Neural progenitor cell (in vitro differentiated cells): Measurements from ENCODE around the gene BCL10. TPM values are rescaled to one million over a fixed set of nuclear protein-coding genes. Genes with fewer than 3 reads are reported as not detected.

Source experiments
- DNase-seq: peaks from one replicate; pipeline ENCODE4 v3.0.0-alpha.2; 2016; ENCODE audit warnings: low spot score
- H2AFZ ChIP-seq: fragments of 200-600 bp; sonication (generic); replicated peaks from 2 replicates; pipeline ENCODE4 v1.6.1; 2016; ENCODE audit warnings: antibody characterized with exemption
- H3F3A ChIP-seq: fragments of 200-600 bp; sonication (generic); 2 replicates; pipeline ENCODE4 v1.6.1; 2016; ENCODE audit warnings: antibody characterized with exemption, low read depth
- H3K27ac ChIP-seq: fragments of 200-600 bp; sonication (generic); 2 replicates; pipeline ENCODE4 v1.5.1; 2016; ENCODE audit warnings: mild to moderate bottlenecking
- H3K27me3 ChIP-seq: fragments of 200-600 bp; sonication (generic); 2 replicates; pipeline ENCODE4 v1.6.1; 2016; ENCODE audit warnings: mild to moderate bottlenecking, moderate library complexity
- H3K36me3 ChIP-seq: fragments of 200-600 bp; sonication (generic); 2 replicates; pipeline ENCODE4 v1.5.1; 2016
- H3K4me1 ChIP-seq: fragments of 200-600 bp; sonication (generic); 2 replicates; pipeline ENCODE4 v1.6.1; 2016; ENCODE audit warnings: mixed run types
- H3K4me2 ChIP-seq: fragments of 200-600 bp; sonication (generic); 2 replicates; pipeline ENCODE4 v1.6.1; 2016
- H3K4me3 ChIP-seq: fragments of 200-600 bp; sonication (generic); 2 replicates; pipeline ENCODE4 v1.5.1; 2016
- H3K79me2 ChIP-seq: fragments of 200-600 bp; sonication (generic); 2 replicates; pipeline ENCODE4 v1.6.1; 2016; ENCODE audit warnings: low read depth
- H3K9ac ChIP-seq: fragments of 200-600 bp; sonication (generic); 2 replicates; pipeline ENCODE4 v1.6.1; 2016
- H3K9me3 ChIP-seq: fragments of 200-600 bp; sonication (generic); 2 replicates; pipeline ENCODE4 v1.5.1; 2016; ENCODE audit warnings: low read depth
- H4K20me1 ChIP-seq: fragments of 200-600 bp; sonication (generic); 2 replicates; pipeline ENCODE4 v1.6.1; 2016; ENCODE audit warnings: low read depth
- H3K27ac Mint-ChIP-seq: 3 replicates; pipeline ENCODE4 v1.8.0; 2021; ENCODE audit warnings: mixed read lengths
- H3K27me3 Mint-ChIP-seq: 2 replicates; pipeline ENCODE4 v1.8.0; 2022; ENCODE audit warnings: low read depth, mild to moderate bottlenecking, inconsistent platforms, moderate library complexity, mixed read lengths; ENCODE audit not compliant: insufficient read depth
- H3K36me3 Mint-ChIP-seq: 3 replicates; pipeline ENCODE4 v1.8.0; 2021; ENCODE audit warnings: mixed read lengths
- H3K4me1 Mint-ChIP-seq: 3 replicates; pipeline ENCODE4 v1.8.0; 2021; ENCODE audit warnings: mixed read lengths
- H3K4me3 Mint-ChIP-seq: 3 replicates; pipeline ENCODE4 v1.8.0; 2021; ENCODE audit warnings: mild to moderate bottlenecking, moderate library complexity, mixed read lengths
- H3K9me3 Mint-ChIP-seq: 3 replicates; pipeline ENCODE4 v1.8.0; 2020; ENCODE audit warnings: mixed read lengths
- CTCF ChIP-seq: fragments of 200-600 bp; sonication (generic); IDR thresholded peaks from 2 replicates; pipeline ENCODE4 v1.5.1; 2017; ENCODE audit warnings: antibody characterized with exemption, mild to moderate bottlenecking
- EZH2 ChIP-seq: fragments of 200-600 bp; sonication (generic); IDR thresholded peaks from 2 replicates; pipeline ENCODE4 v1.6.1; 2017; ENCODE audit warnings: antibody characterized with exemption, mild to moderate bottlenecking, moderate library complexity
- EZH2phosphoT487 ChIP-seq: fragments of 200-600 bp; sonication (generic); IDR thresholded peaks from 2 replicates; pipeline ENCODE4 v1.6.1; 2017; ENCODE audit warnings: antibody characterized with exemption
- total RNA-seq: library from RNA; depleted of rRNA; stranded (reverse); fragments of >200 nt; gene quantifications from 2 replicates; pipeline ENCODE4 v1.2.3, GENCODE V29; 2015; ENCODE audit warnings: low replicate concordance

BCL10 gene
- total RNA-seq, 1 donor from 2014 or later: 28.2 TPM

- no peak for DNase-seq
- Histone ChIP-seq H3K27me3 (no peaks in the 10 kb centered on the region), H2AFZ (no peak overlapping the region), H3K4me1 (no peaks in the 10 kb centered on the region), H3K9ac (no peak overlapping the region), H4K20me1 (no peaks in the 10 kb centered on the region), H3K36me3 (no peaks in the 10 kb centered on the region), H3K4me3 (no peak overlapping the region), H3K9me3 (no peaks in the 10 kb centered on the region), H3K79me2 (no peaks in the 10 kb centered on the region), H3K27ac (no peak overlapping the region), H3F3A (no peaks in the 10 kb centered on the region), H3K4me2 (no peak overlapping the region)
- H3K4me1 Mint-ChIP-seq: peaks cover 9% of the 10 kb centered on the region
- no peak overlapping the region for H3K27ac Mint-ChIP-seq
- no peak overlapping the region for H3K4me3 Mint-ChIP-seq
- no peaks in the 10 kb centered on the region for H3K9me3 Mint-ChIP-seq
- peaks cover 2% of the 10 kb centered on the region for H3K36me3 Mint-ChIP-seq
- TF ChIP-seq CTCF (no peak), EZH2 (no peak), EZH2phosphoT487 (no peak)
- H3K27me3 Mint-ChIP-seq: no peaks in the 10 kb centered on the region
These were observed 46.2 kb upstream of the BCL10 start for GRCh38 chr1:85322655-85323054.

GRCh38 chr1:85321237-85321964 is 45.0 kb upstream of the BCL10 start:
- TF ChIP-seq EZH2phosphoT487: no peak
- no peak for TF ChIP-seq EZH2
- no peak for TF ChIP-seq CTCF
- H3K27me3 ChIP-seq: no peaks in the 10 kb centered on the region
- Mint-ChIP-seq H3K4me1 (peaks cover 9% of the 10 kb centered on the region), H3K27ac (no peak overlapping the region), H3K27me3 (no peaks in the 10 kb centered on the region), H3K9me3 (no peaks in the 10 kb centered on the region), H3K4me3 (no peak overlapping the region), H3K36me3 (peaks cover 2% of the 10 kb centered on the region)
- H2AFZ ChIP-seq: no peak overlapping the region
- DNase-seq: no peak
- H3K27ac ChIP-seq: no peak overlapping the region
- H3K36me3 ChIP-seq: no peaks in the 10 kb centered on the region
- no peaks in the 10 kb centered on the region for H3K4me1 ChIP-seq
- no peaks in the 10 kb centered on the region for H4K20me1 ChIP-seq
- no peaks in the 10 kb centered on the region for H3K9me3 ChIP-seq
- H3F3A ChIP-seq: no peaks in the 10 kb centered on the region
- no peaks in the 10 kb centered on the region for H3K79me2 ChIP-seq
- no peak overlapping the region for H3K4me3 ChIP-seq
- H3K4me2 ChIP-seq: no peak overlapping the region
- no peak overlapping the region for H3K9ac ChIP-seq

GRCh38 chr1:85320371-85321131 is 44.1 kb upstream of the BCL10 start:
- H3F3A ChIP-seq: no peaks in the 10 kb centered on the region
- DNase-seq: no peak
- H3K9ac ChIP-seq: no peak overlapping the region
- TF ChIP-seq EZH2phosphoT487 (no peak), EZH2 (no peak), CTCF (no peak)
- no peaks in the 10 kb centered on the region for H3K27me3 Mint-ChIP-seq
- H2AFZ ChIP-seq: no peak overlapping the region
- H3K36me3 ChIP-seq: no peaks in the 10 kb centered on the region
- H3K4me3 Mint-ChIP-seq: no peak overlapping the region
- no peak overlapping the region for H3K4me2 ChIP-seq
- H3K27me3 ChIP-seq: no peaks in the 10 kb centered on the region
- no peaks in the 10 kb centered on the region for H3K79me2 ChIP-seq
- H3K27ac Mint-ChIP-seq: no peak overlapping the region
- H3K36me3 Mint-ChIP-seq: peaks cover 2% of the 10 kb centered on the region
- no peaks in the 10 kb centered on the region for H3K9me3 Mint-ChIP-seq
- peaks cover 9% of the 10 kb centered on the region for H3K4me1 Mint-ChIP-seq
- no peak overlapping the region for H3K4me3 ChIP-seq
- H4K20me1 ChIP-seq: no peaks in the 10 kb centered on the region
- H3K27ac ChIP-seq: no peak overlapping the region
- H3K9me3 ChIP-seq: no peaks in the 10 kb centered on the region
- H3K4me1 ChIP-seq: no peaks in the 10 kb centered on the region
